Caki2 (cell line): Measurements from ENCODE around the gene IL6. TPM values are rescaled to one million over a fixed set of nuclear protein-coding genes. Genes with fewer than 3 reads are reported as not detected.
A peak's percentile ranks its signal among the peaks of the same experiment; 100 is the strongest.

Experiments
- DNase-seq: peaks from one replicate; pipeline ENCODE4 v3.0.0-alpha.2; 2015; ENCODE audit warnings: low read depth
- in situ Hi-C: cut with HindIII; loops from 2 replicates; pipeline ENCODE4 v1.10.0; 2016; ENCODE audit warnings: low sequenced_read_pairs, low pct_unique_long_range_greater_than_20kb, mixed read lengths
- total RNA-seq: library from RNA; depleted of rRNA; stranded (reverse); fragments of >200 nt; shearing (Covaris generic); gene quantifications from 2 replicates; pipeline ENCODE4 v1.2.3, GENCODE V29; 2014; ENCODE audit warnings: low replicate concordance

Gene IL6
- total RNA-seq, 1 experiment from 2014 or later: 2.0 TPM

GRCh38 chr7:22722536-22723180 lies 4.3 kb upstream of the IL6 start:
- in situ Hi-C loops: no loop called here
- no peak for DNase-seq

- no peak for DNase-seq
- in situ Hi-C loops: no loop called here
These were observed 3.8 kb upstream of the IL6 start for GRCh38 chr7:22723181-22723601.

- DNase-seq: no peak
- in situ Hi-C loops: no loop called here
These were observed 3.4 kb upstream of the IL6 start for GRCh38 chr7:22723637-22724036.

GRCh38 chr7:22724861-22725260 lies 2.1 kb upstream of the IL6 start:
- DNase-seq: no peak
- in situ Hi-C loops: no loop called here

GRCh38 chr7:22725585-22725984 lies 1.4 kb upstream of the IL6 start:
- DNase-seq: peak; percentile 30
- in situ Hi-C loops: no loop called here

- in situ Hi-C loops: no loop called here
- DNase-seq: peak; percentile 90
These were observed 574 bp upstream of the IL6 start for GRCh38 chr7:22726345-22726906.

GRCh38 chr7:22727714-22728035 lies 675 bp downstream of the IL6 start:
- no peak for DNase-seq
- in situ Hi-C loops: no loop called here

GRCh38 chr7:22728401-22729029 lies 1.5 kb downstream of the IL6 start:
- DNase-seq: peak; percentile 64
- in situ Hi-C loops: no loop called here

- DNase-seq: no peak
- in situ Hi-C loops: no loop called here
These were observed 2.3 kb downstream of the IL6 start for GRCh38 chr7:22729180-22729825.

GRCh38 chr7:22730066-22730710 lies 3.2 kb downstream of the IL6 start:
- in situ Hi-C loops: no loop called here

GRCh38 chr7:22730921-22731654 lies 4.1 kb downstream of the IL6 start:
- in situ Hi-C loops: no loop called here
- DNase-seq: peak; percentile 63

More at GRCh38 chr7:22730066-22730710, 3.2 kb downstream of the IL6 start:
- no peak for DNase-seq

- no peak for DNase-seq
- in situ Hi-C loops: no loop called here
These were observed 4.8 kb downstream of the IL6 start for GRCh38 chr7:22731766-22732165.

- in situ Hi-C loops: no loop called here
- peak; percentile 46 for DNase-seq
These were observed 5.6 kb downstream of the IL6 start for GRCh38 chr7:22732556-22733126.

- no peak for DNase-seq
- in situ Hi-C loops: no loop called here
These were observed 6.8 kb downstream of the IL6 start for GRCh38 chr7:22733761-22734160.

GRCh38 chr7:22743014-22743413 lies 16.0 kb downstream of the IL6 start:
- no peak for DNase-seq
- in situ Hi-C loops: no loop called here

- in situ Hi-C loops: no loop called here
- no peak for DNase-seq
These were observed 24.3 kb downstream of the IL6 start for GRCh38 chr7:22751341-22751740.

GRCh38 chr7:22757338-22757994 lies 30.5 kb downstream of the IL6 start:
- no peak for DNase-seq
- in situ Hi-C loops: no loop called here

- no peak for DNase-seq
- in situ Hi-C loops: no loop called here
These were observed 31.6 kb downstream of the IL6 start for GRCh38 chr7:22758576-22758975.
